WTC11 (cell line): Measurements from ENCODE around the gene MAP4. TPM values are rescaled to one million over a fixed set of nuclear protein-coding genes. Genes with fewer than 3 reads are reported as not detected.

ENCODE experiments used
- ATAC-seq: fragments of 200-7000 bp; cut with Tn5 transposase; 2 replicates; pipeline ENCODE4 v1.10.0; 2021; ENCODE audit warnings: mild to moderate bottlenecking, moderate library complexity
- CTCF ChIA-PET: fragments of 300-600 bp; sonication (Branson Sonifier 250); formaldehyde crosslinking; loops from one replicate; lab custom pipeline; 2021; ENCODE audit warnings: antibody characterized with exemption; lab: Charles Lee
- POLR2A ChIA-PET: fragments of 350-600 bp; sonication (Branson Sonifier 250); formaldehyde crosslinking; loops from one replicate; lab custom pipeline; 2021; ENCODE audit warnings: antibody characterized with exemption; lab: Charles Lee
- DNase-seq: peaks from one replicate; pipeline ENCODE4 v3.0.0; 2021; ENCODE audit warnings: low spot score
- H3K27ac Mint-ChIP-seq: 2 replicates; pipeline ENCODE4 v1.8.0; 2021; ENCODE audit warnings: mixed read lengths
- H3K27me3 Mint-ChIP-seq: 2 replicates; pipeline ENCODE4 v1.8.0; 2021; ENCODE audit warnings: low read depth, mild to moderate bottlenecking, moderate library complexity, mixed read lengths
- H3K36me3 Mint-ChIP-seq: 2 replicates; pipeline ENCODE4 v1.8.0; 2021; ENCODE audit warnings: mixed read lengths
- H3K4me1 Mint-ChIP-seq: 2 replicates; pipeline ENCODE4 v1.8.0; 2022; ENCODE audit warnings: mixed read lengths
- H3K4me3 Mint-ChIP-seq: 2 replicates; pipeline ENCODE4 v1.8.0; 2021; ENCODE audit warnings: mild to moderate bottlenecking, moderate library complexity, mixed read lengths
- H3K9me3 Mint-ChIP-seq: 2 replicates; pipeline ENCODE4 v1.8.0; 2021; ENCODE audit warnings: mixed read lengths
- CBFB ChIP-seq: sonication (generic); formaldehyde crosslinking; IDR thresholded peaks from 2 replicates; pipeline ENCODE4 v1.8.1; 2022; ENCODE audit warnings: mild to moderate bottlenecking, low read depth, missing genetic modification reagents
- CTCF ChIP-seq: fragments of 200-600 bp; IDR thresholded peaks from 2 replicates; pipeline ENCODE4 v1.8.0; 2022; ENCODE audit warnings: antibody characterized with exemption
- FOXK1 ChIP-seq: sonication (generic); formaldehyde crosslinking; IDR thresholded peaks from 2 replicates; pipeline ENCODE4 v1.8.0; 2022; ENCODE audit warnings: mild to moderate bottlenecking, moderate library complexity, missing genetic modification reagents
- FOXP4 ChIP-seq: sonication (generic); formaldehyde crosslinking; IDR thresholded peaks from 2 replicates; pipeline ENCODE4 v1.8.0; 2022; ENCODE audit warnings: mild to moderate bottlenecking, missing genetic modification reagents
- GABPB1 ChIP-seq: sonication (generic); formaldehyde crosslinking; IDR thresholded peaks from 2 replicates; pipeline ENCODE4 v1.8.1; 2023; ENCODE audit warnings: mild to moderate bottlenecking, missing genetic modification reagents
- IRF1 ChIP-seq: sonication (generic); formaldehyde crosslinking; IDR thresholded peaks from 2 replicates; pipeline ENCODE4 v1.8.0; 2023; ENCODE audit warnings: missing genetic modification reagents
- JUN ChIP-seq: sonication (generic); formaldehyde crosslinking; IDR thresholded peaks from 2 replicates; pipeline ENCODE4 v1.8.0; 2023; ENCODE audit warnings: mild to moderate bottlenecking, missing genetic modification reagents
- NFYB ChIP-seq: sonication (generic); formaldehyde crosslinking; conservative IDR thresholded peaks from 2 replicates; pipeline ENCODE4 v1.8.0; 2022; ENCODE audit warnings: low read depth, missing genetic modification reagents
- PREB ChIP-seq: sonication (generic); formaldehyde crosslinking; IDR thresholded peaks from 2 replicates; pipeline ENCODE4 v1.8.1; 2022; ENCODE audit warnings: mild to moderate bottlenecking, missing genetic modification reagents, moderate library complexity, borderline replicate concordance
- ZBTB43 ChIP-seq: sonication (generic); formaldehyde crosslinking; IDR thresholded peaks from 2 replicates; pipeline ENCODE4 v1.8.1; 2023; ENCODE audit warnings: mild to moderate bottlenecking, missing genetic modification reagents
- ZNF219 ChIP-seq: sonication (generic); formaldehyde crosslinking; IDR thresholded peaks from 2 replicates; pipeline ENCODE4 v1.8.0; 2023; ENCODE audit warnings: missing genetic modification reagents, mild to moderate bottlenecking, borderline replicate concordance
- ZNF532 ChIP-seq: fragments of 250-450 bp; sonication (Bioruptor Pico); IDR thresholded peaks from 2 replicates; pipeline ENCODE4 v1.9.0; 2021; ENCODE audit warnings: mild to moderate bottlenecking, borderline replicate concordance
- ZNF671 ChIP-seq: fragments of 250-450 bp; sonication (Bioruptor Pico); IDR thresholded peaks from 2 replicates; pipeline ENCODE4 v1.8.0; 2021; ENCODE audit warnings: mild to moderate bottlenecking
- ZSCAN18 ChIP-seq: fragments of 250-450 bp; sonication (Bioruptor Pico); IDR thresholded peaks from 2 replicates; pipeline ENCODE4 v2.1.2; 2022; ENCODE audit warnings: mild to moderate bottlenecking, moderate library complexity
- total RNA-seq: library from RNA; stranded (reverse); gene quantifications from 3 replicates; pipeline ENCODE4 v1.2.3, GENCODE V29; 2021

MAP4 gene
- total RNA-seq, 1 experiment from 2014 or later = 199 TPM

- Mint-ChIP-seq H3K27me3 (no peaks in the 10 kb centered on the region), H3K27ac (no peak overlapping the region), H3K36me3 (peaks cover 64% of the 10 kb centered on the region), H3K9me3 (no peaks in the 10 kb centered on the region), H3K4me1 (peaks cover 9% of the 10 kb centered on the region), H3K4me3 (no peak overlapping the region)
- ATAC-seq (no peak), DNase-seq (no peak)
- TF ChIP-seq NFYB = no peak
- no peak for TF ChIP-seq ZNF219 (CRISPR knock-in tag)
- no peak for TF ChIP-seq ZNF671 (CRISPR knock-in tag)
- TF ChIP-seq ZNF532 (CRISPR knock-in tag) = no peak
- TF ChIP-seq JUN (CRISPR knock-in tag) = no peak
- TF ChIP-seq CBFB (CRISPR knock-in tag) = no peak
- TF ChIP-seq FOXK1 (CRISPR knock-in tag) = no peak
- TF ChIP-seq PREB (CRISPR knock-in tag) = no peak
- no peak for TF ChIP-seq FOXP4 (CRISPR knock-in tag)
- no peak for TF ChIP-seq IRF1 (CRISPR knock-in tag)
- TF ChIP-seq ZBTB43 (CRISPR knock-in tag) = no peak
- TF ChIP-seq ZSCAN18 (CRISPR knock-in tag) = no peak
- no peak for TF ChIP-seq GABPB1 (CRISPR knock-in tag)
- no peak for TF ChIP-seq CTCF
- ChIA-PET CTCF (interaction anchor here (1.8 kb wide), 1 partner anchor 281 kb away, joined by 7 read pairs; no protein-coding TSS in a partner anchor), POLR2A (no interaction called here)
These were observed 145.4 kb downstream of the MAP4 start for GRCh38 chr3:47870702-47871260.
